Stimulated activated CD4-positive, alpha-beta T cell treated with anti-CD3 and anti-CD28 coated beads, Interleukin-15, amount 100 ng/mL, for 1 hour (primary cell): ENCODE data around the gene QSOX2.

Experiments used
- DNase-seq, 2 donors: peaks; one replicate each; pipeline ENCODE4 v3.0.0-alpha.2; 2020; ENCODE audit warnings: low read depth in 1 of 2, low spot score in 1 of 2

Gene QSOX2

GRCh38 chr9:136192289-136193126, 53.1 kb downstream of the QSOX2 start:
- no peak for DNase-seq

GRCh38 chr9:136191960-136192286, 53.7 kb downstream of the QSOX2 start:
- DNase-seq = no peak

DNA sequence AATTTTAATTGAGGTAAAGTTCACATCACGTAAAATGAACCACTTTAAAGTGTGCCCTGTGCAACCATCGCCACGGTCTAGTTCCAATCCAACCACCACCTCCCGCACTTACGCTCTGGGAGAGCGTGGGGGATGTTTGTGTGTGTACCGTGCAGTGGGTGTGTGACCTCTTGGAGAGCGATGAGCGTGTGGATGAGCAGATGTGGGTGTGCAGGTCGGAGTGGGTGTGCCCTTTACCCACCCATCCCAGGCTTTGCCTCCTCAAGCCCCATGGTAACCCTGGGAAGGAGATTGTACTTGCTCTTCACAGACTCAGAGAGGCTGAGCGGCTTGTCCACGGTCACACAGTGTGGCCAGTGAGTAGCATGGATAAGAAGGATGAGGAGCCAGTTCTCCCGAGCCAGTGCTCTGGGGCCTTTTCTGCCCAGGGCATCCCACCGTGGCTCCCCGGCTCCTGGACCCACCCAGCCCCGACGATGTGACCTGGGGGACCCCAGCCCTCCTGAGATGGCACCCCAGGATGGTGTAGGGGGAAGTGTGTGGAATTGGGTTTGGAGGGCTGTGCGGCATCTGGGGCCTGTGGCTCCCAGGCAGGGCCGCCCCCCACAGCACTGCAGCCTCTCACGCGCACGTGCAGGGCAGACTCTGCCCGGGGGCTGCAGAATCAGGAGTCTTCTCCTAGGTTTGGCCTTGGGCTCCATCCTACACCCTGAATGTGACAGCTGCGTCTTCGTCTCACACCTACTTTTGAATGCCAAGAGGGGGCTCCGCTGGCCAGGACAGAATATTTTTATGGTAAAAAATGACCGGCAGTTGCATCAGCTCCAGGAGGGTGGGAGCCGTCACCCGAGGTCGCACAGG, 54.3 kb downstream of the QSOX2 start:
- DNase-seq = no peak

- DNase-seq = no peak
These were observed 55.0 kb downstream of the QSOX2 start for GRCh38 chr9:136190656-136191055.

GRCh38 chr9:136190237-136190601, 55.4 kb downstream of the QSOX2 start:
- DNase-seq = no peak

DNA sequence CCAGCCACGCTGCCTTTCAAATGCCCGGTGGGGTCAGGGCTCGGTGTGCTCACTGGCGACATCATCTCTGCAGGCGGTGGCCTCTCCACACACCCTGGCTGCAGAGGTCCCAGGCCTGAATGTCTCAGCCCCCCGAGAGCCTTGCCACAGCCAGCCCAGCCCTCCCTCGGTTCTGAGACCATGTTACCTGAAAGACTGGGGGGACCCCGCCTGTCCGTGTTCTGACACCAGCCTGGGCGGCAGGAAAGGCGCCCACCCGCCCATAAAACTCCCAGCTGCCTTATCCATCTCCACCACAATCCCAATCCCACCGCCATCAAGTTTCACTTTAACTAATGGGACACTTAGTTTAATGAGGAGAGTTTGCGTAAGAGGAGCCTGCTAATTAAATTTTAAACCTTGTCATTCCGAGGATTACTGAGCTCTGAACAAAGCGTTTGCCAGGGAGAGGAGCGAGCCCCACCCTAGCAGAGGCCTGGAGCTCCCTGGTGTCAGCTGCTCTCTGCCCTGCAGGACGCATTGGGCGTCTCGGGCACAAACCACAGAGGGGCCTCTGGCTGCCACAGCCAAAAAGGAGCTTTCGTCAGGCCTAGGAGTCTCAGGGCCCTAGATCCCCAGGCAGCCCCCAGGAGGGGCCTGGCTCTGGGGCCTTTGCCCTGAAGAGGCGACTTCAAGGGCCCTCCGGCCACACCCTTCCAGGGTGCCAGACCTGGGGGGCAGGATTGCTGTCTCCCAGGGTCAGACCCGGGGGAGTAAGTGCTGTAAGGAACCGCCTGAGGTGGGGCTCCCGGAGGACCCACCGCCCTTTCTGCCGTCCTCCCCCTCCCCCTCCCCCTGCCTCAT, 56.0 kb downstream of the QSOX2 start:
- no peak for DNase-seq

- DNase-seq = no peak
These were observed 57.7 kb downstream of the QSOX2 start for GRCh38 chr9:136187683-136188586.

DNA sequence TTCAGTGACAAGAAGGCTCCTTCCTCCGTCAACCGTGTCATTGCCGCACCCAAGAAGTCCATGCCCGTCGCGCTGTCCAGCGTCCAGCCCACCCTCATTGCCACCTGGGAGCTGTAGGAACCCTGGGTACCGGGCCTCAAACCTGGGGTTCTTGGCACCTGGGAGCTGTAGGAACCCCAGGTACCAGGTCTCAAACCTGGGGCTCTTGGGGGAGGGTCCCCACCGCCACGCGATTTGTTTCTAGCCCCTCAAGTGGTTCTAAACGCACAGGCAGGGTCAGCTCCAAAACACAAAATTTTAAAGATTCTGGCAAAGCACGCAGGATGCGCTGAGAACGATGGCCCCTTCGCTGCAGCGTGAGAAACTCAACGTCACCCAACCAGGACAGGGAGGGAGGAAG, 58.4 kb downstream of the QSOX2 start:
- DNase-seq = no peak

GRCh38 chr9:136186386-136186785, 59.2 kb downstream of the QSOX2 start:
- DNase-seq = no peak

DNA sequence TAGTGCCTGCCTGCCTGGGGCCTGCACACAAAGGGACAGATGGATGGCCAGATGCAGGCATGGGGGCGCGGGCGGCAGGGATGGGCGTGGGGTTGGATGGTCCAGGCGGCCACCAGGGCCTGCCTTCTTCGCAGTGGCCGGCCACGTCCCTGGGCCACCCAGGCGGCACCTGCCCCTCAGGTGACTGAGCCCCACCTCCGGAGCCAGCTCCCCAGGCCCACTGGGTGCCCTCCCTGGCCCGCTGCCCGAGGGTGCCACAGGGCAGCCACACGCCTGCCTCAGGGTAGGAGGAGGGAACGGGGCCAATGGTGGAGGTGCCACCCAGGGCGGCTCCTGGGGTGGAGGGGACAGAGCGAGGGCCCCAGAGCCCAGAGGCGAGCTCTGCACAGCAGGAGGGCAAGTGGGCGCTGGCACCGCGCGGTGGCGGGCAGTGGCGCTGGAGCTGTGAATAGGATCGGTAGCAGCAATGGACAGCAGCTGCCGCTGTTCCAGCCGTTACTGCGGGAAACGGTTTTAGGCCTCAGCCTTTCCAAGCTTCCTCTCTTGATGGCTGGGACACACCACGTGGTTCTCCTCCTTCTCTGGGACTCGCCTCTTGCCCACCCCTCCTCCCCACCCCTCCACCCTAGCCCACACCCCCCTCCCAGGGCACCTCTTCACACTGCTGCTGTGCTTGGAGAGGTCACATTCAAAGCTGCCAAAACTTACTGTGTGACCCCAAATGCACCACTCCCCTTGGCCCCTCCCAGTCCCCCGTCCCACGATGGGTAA, 59.8 kb downstream of the QSOX2 start:
- DNase-seq = no peak

DNA sequence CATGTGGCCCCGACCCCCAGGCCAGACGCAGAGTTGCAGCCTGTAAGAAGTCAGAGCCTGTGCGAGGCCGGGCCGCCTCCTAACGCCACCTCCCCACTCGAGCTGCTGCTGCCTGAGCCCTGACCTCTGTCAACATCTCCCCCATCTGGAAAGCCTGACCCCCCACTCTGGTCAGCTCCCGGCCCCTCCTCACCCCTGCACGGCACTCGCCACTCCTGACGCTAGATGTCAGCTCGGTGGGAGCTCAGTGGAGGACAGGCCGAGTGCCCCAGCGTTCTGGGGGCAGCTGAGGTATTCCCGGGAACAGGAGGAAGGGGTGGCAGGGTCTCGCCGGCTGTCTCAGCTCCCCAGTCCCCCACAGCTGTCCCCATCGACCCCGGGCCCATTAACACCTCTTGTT, 60.5 kb downstream of the QSOX2 start:
- DNase-seq = no peak

DNA sequence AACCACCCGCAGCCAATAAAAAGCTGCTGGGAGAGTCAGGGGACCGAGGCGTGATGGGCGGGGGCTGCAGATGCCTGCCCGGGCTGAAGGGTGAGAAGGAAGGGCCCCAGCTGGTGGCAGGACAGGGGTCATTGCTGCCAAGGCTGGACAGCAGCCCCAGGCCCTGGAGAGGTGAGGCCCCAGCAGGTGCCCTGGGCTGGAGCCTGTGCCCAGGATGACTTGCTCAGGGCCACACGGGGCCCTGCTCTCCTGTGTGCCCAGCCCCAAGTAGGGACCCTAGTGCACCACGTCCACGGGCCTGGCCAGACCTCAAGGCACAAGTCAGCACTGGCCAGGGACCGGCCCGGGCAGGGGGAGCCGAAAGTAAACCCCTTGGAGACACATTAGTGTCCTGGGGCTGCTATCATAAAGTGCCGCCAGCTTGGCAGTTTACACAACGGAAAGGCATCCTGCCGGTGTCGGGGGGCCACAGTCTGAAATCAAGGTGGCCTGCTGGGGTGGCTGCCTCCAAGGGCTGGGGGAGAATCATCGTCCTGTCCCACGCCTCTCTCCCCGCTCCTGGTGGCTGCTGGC, 62.7 kb downstream of the QSOX2 start:
- no peak for DNase-seq

DNA sequence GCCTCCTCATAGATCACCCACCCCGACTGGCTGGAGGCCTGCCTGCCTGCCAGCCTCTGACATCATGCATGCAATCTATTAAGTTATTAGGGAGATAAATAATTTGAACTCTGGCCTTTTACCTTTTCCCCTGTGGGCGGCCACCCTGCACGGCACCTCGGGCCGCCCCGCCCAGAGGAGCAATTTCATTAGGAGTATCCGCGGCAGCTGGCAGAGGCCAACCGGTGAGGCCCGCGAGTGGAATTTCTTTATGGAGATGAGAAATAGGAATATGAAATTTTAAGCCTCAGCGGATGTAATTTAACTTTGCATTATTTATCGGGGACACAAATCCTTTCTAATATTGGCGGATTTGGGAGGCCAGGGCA, 63.2 kb downstream of the QSOX2 start:
- DNase-seq = no peak

- no peak for DNase-seq
These were observed 63.7 kb downstream of the QSOX2 start for GRCh38 chr9:136181784-136182419.

GRCh38 chr9:136180586-136180985, 65.0 kb downstream of the QSOX2 start:
- DNase-seq = no peak

DNA sequence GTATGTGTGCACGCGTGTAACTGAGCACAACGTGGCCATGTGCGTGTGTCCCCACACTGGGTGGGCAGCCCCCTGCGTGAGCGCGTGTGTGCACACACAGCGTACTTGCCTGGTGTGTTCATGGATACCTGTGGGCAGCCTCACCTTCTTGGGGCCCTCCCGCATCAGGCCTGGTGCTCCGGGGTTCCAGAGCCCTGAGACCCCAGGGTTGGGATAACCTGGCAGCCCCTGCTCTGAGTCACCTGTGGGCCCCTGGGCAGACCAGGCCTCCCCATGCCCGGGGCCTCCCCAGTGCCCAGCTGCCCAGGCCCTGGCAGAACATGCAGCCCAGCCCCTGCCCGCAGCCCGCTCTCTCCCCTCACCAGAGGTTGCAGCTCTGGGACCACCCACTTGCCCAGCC, 65.9 kb downstream of the QSOX2 start:
- DNase-seq = no peak

GRCh38 chr9:136179101-136179616, 66.5 kb downstream of the QSOX2 start:
- no peak for DNase-seq

DNA sequence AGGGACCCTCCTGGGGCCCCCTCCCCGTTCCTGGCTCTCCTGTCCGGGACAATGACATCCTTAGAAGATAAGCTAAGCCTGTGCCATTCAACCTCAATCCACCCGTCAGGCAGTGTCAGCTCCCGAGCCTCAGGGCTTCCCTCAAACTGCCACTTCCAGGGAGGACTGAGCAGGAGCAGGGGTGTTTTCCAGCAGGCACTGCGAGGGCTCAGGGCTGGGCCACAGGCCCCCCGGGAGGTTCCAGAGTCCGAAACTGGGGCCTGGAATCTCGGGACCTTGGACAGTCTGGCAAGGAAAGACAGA, 66.9 kb downstream of the QSOX2 start:
- DNase-seq = no peak
